ENCODE results near the gene CST9. TPM values are rescaled to one million over a fixed set of nuclear protein-coding genes. Genes with fewer than 3 reads are reported as not detected.

CST9 gene
- total RNA-seq, 4 donors from 2014 or later = not detected

DNA sequence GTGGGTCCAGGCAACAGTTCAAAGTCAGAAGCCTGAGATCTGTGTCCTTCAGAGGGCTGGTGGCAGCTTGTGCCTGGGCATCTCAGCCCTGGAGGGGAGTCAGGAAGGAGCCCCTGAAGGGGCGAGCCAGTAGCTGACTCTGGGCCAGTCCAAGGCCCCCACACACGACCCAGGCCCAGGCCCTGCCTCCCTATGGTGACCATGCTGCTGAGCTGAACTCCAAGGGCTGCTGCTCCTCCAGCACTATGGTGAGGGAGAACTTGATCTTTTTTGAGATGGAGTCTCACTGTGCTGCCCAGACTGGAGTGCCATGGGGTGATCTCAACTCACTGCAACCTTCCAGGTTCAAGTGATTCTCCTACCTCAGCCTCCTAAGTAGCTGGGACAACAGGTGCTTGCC lies 47.2 kb upstream of the CST9 start:
- Histone ChIP-seq H3K36me3 (no peaks in the 10 kb centered on the region), H3K9me3 (no peaks in the 10 kb centered on the region), H3K27ac (peak overlapping the region in 2 of 4 donors; percentile 51 to 82), H3K27me3 (peaks cover 31% of the 10 kb centered on the region), H3K4me3 (no peak overlapping the region), H3K4me1 (peaks cover 0 to 41% (median 22%) of the 10 kb centered on the region in 3 donors)
- no peak for ATAC-seq
- no CpG with 5 or more reads among the region's 2 CpGs for WGBS, 2 donors (ENCODE audit: low coverage in 1 of 2)
- TF ChIP-seq POLR2A (IDR thresholded peaks at IDR 0.05) (no peak), CTCF (IDR thresholded peaks at IDR 0.05) (no peak), EP300 (IDR thresholded peaks at IDR 0.05) (no peak), POLR2AphosphoS5 (IDR thresholded peaks at IDR 0.05) (no peak)

GRCh38 chr20:23652371-23652770 lies 46.7 kb upstream of the CST9 start:
- TF ChIP-seq CTCF (IDR thresholded peaks at IDR 0.05) (no peak), POLR2A (IDR thresholded peaks at IDR 0.05) (no peak), POLR2AphosphoS5 (IDR thresholded peaks at IDR 0.05) (no peak), EP300 (IDR thresholded peaks at IDR 0.05) (no peak)
- Histone ChIP-seq H3K27me3 (peaks cover 31% of the 10 kb centered on the region), H3K36me3 (no peaks in the 10 kb centered on the region), H3K4me1 (peaks cover 0 to 41% (median 22%) of the 10 kb centered on the region in 3 donors), H3K4me3 (no peak overlapping the region), H3K27ac (no peak overlapping the region), H3K9me3 (no peaks in the 10 kb centered on the region)
- ATAC-seq = no peak

DNA sequence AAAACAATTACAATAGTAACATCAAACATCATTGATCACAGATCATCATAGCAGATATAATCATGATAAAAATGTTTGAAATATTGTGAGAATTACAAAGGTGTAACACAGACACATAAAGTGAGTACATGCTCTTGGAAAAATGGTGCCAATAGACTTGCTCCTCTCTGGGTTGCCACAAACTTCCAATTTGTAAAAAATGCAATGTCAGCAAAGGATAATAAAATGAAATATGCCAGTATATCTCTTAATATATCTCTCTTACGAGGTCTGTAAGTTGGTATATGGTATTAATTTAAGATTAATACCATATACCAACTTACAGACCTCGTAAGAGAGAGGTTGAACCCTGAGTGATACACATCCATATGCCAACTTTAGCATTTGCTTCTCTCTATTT lies 45.4 kb upstream of the CST9 start:
- Histone ChIP-seq H3K27me3 (peaks cover 26% of the 10 kb centered on the region), H3K4me3 (no peak overlapping the region), H3K9me3 (no peaks in the 10 kb centered on the region), H3K36me3 (no peaks in the 10 kb centered on the region), H3K4me1 (peaks cover 0 to 31% (median 19%) of the 10 kb centered on the region in 3 donors), H3K27ac (no peak overlapping the region)
- no peak for ATAC-seq
- no peak for TF ChIP-seq POLR2A (IDR thresholded peaks at IDR 0.05)
- TF ChIP-seq POLR2AphosphoS5 (IDR thresholded peaks at IDR 0.05) = no peak
- TF ChIP-seq CTCF (IDR thresholded peaks at IDR 0.05) = no peak
- no peak for TF ChIP-seq EP300 (IDR thresholded peaks at IDR 0.05)
- WGBS, 2 donors (ENCODE audit: low coverage in 1 of 2) = 82 to 89% methylated on average over 2 of the region's 2 CpGs

DNA sequence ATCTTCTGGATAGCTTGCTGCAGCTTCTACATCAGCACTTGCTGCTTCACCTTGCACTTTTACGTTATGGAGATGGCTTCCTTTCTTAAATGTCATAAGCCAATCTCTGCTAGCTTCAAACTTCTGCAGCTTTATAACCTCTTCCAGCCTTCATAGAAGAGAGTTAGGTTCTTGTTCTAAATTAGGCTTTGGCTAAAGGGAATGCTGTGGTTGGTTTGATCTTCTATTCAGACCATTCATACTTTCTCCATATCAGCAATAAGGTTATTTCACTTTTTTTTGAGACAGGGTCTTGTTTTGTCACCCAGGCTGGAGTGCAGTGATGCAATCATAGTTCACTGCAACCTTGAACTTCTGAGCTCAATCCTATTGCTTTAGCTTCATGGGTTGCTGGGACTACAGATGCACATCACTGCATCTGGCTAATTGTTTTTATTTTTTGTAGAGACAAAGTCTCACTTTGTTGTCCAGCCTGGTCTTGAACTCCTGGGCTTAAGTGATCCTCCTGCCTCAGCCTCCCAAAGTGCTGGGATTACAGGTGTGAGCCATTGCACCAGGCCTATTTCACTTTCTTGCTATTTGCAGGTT lies 44.2 kb upstream of the CST9 start:
- no peak for ATAC-seq
- H3K4me1 ChIP-seq = peaks cover 0 to 23% (median 11%) of the 10 kb centered on the region in 3 donors
- no peaks in the 10 kb centered on the region for H3K36me3 ChIP-seq
- peaks cover 19% of the 10 kb centered on the region for H3K27me3 ChIP-seq
- no peak overlapping the region for H3K4me3 ChIP-seq
- H3K27ac ChIP-seq = no peak overlapping the region
- TF ChIP-seq EP300 (IDR thresholded peaks at IDR 0.05) (no peak), CTCF (IDR thresholded peaks at IDR 0.05) (no peak), POLR2AphosphoS5 (IDR thresholded peaks at IDR 0.05) (no peak), POLR2A (IDR thresholded peaks at IDR 0.05) (no peak)
- 82 to 90% methylated on average over 1 of the region's 1 CpG for WGBS, 2 donors (ENCODE audit: low coverage in 1 of 2)
- no peaks in the 10 kb centered on the region for H3K9me3 ChIP-seq

DNA sequence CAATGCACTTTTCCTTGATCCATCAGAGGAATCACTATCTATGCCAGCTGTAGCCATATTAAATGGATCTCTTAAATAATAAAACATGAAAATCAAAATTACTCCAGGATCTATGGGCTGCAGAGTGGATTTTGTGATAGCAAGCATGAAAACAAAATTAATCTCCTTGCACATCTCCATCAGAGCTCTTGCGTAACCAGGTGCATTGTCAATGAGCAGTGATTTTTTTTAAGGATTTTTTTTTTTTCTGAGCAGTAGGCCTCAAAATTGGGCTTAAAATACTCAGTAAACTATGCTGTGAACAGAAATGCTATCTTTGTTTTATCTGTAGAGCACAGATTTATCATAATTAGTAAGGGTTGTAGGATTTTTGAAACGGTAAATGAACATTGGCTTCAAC lies 43.5 kb upstream of the CST9 start:
- 67 to 77% methylated on average over 2 of the region's 2 CpGs for WGBS, 2 donors (ENCODE audit: low coverage in 1 of 2)
- H3K4me3 ChIP-seq = no peak overlapping the region
- no peaks in the 10 kb centered on the region for H3K9me3 ChIP-seq
- H3K4me1 ChIP-seq = peaks cover 0 to 16% (median 8%) of the 10 kb centered on the region in 3 donors
- no peaks in the 10 kb centered on the region for H3K36me3 ChIP-seq
- peaks cover 16% of the 10 kb centered on the region for H3K27me3 ChIP-seq
- ATAC-seq = no peak
- H3K27ac ChIP-seq = no peak overlapping the region
- TF ChIP-seq EP300 (IDR thresholded peaks at IDR 0.05) (no peak), POLR2A (IDR thresholded peaks at IDR 0.05) (no peak), POLR2AphosphoS5 (IDR thresholded peaks at IDR 0.05) (no peak), CTCF (IDR thresholded peaks at IDR 0.05) (no peak)

Data from gastroesophageal sphincter (tissue), 4 donors.